Calu3 (cell line): ENCODE results near the gene FOXN4. TPM values are rescaled to one million over a fixed set of nuclear protein-coding genes. Genes with fewer than 3 reads are reported as not detected.

Experiments used
- BruUV-seq: library from RNA; stranded (reverse); fragments of 400-500 nt; replicated peaks from 2 replicates; lab custom pipeline; 2021; lab: Mats Ljungman, UMichigan
- CTCF ChIA-PET: fragments of 300-600 bp; sonication (Branson Sonifier 250); formaldehyde crosslinking; loops from one replicate; lab custom pipeline; 2022; ENCODE audit warnings: antibody characterized with exemption; lab: Charles Lee
- DNase-seq: peaks from one replicate; pipeline ENCODE4 v3.0.0; 2022
- H3K27ac Mint-ChIP-seq: one replicate; pipeline ENCODE4 v1.8.0; 2022; ENCODE audit warnings: mixed read lengths; ENCODE audit not compliant: unreplicated experiment
- H3K27me3 Mint-ChIP-seq: one replicate; pipeline ENCODE4 v1.8.0; 2022; ENCODE audit warnings: mixed read lengths; ENCODE audit not compliant: unreplicated experiment
- H3K36me3 Mint-ChIP-seq: one replicate; pipeline ENCODE4 v1.8.0; 2022; ENCODE audit warnings: mild to moderate bottlenecking, moderate library complexity, mixed read lengths; ENCODE audit not compliant: insufficient read depth, unreplicated experiment
- H3K4me1 Mint-ChIP-seq: one replicate; pipeline ENCODE4 v1.8.0; 2022; ENCODE audit warnings: mild to moderate bottlenecking, low read depth, mixed read lengths; ENCODE audit not compliant: unreplicated experiment
- H3K4me3 Mint-ChIP-seq: one replicate; pipeline ENCODE4 v1.8.0; 2022; ENCODE audit warnings: mild to moderate bottlenecking, low read depth, moderate library complexity, mixed read lengths; ENCODE audit not compliant: unreplicated experiment
- H3K9me3 Mint-ChIP-seq: one replicate; pipeline ENCODE4 v1.8.0; 2022; ENCODE audit warnings: low read depth, mixed read lengths; ENCODE audit not compliant: unreplicated experiment
- CTCF ChIP-seq: fragments of 200-600 bp; IDR thresholded peaks from one replicate; pipeline ENCODE4 v1.8.0; 2022; ENCODE audit warnings: antibody characterized with exemption; ENCODE audit not compliant: unreplicated experiment
- intact Hi-C: fragments of 100-400 bp; cut with micrococcal nuclease; formaldehyde crosslinking; loops from one replicate; pipeline ENCODE4 v1.10.0; 2022; ENCODE audit not compliant: unreplicated experiment
- total RNA-seq: library from RNA; stranded (reverse); gene quantifications from 2 replicates; pipeline ENCODE4 v1.2.3, GENCODE V29; 2022

Gene FOXN4
- total RNA-seq, 1 experiment from 2014 or later, result not detected

GRCh38 chr12:109284392-109284791, 24.7 kb downstream of the FOXN4 start:
- H3K4me3 Mint-ChIP-seq, result no peak overlapping the region
- CTCF ChIA-PET, result no interaction called here
- TF ChIP-seq CTCF, result no peak
- intact Hi-C loops, result no loop called here
- no TSS peak for BruUV-seq
- peaks cover 3% of the 10 kb centered on the region for H3K9me3 Mint-ChIP-seq
- H3K36me3 Mint-ChIP-seq, result peaks cover 3% of the 10 kb centered on the region
- H3K27me3 Mint-ChIP-seq, result peaks cover 71% of the 10 kb centered on the region
- no peaks in the 10 kb centered on the region for H3K4me1 Mint-ChIP-seq
- DNase-seq, result no peak
- no peak overlapping the region for H3K27ac Mint-ChIP-seq

GRCh38 chr12:109281452-109281851, 27.6 kb downstream of the FOXN4 start:
- intact Hi-C loops, result no loop called here
- no TSS peak for BruUV-seq
- CTCF ChIA-PET, result interaction anchor here (0.6 kb wide), 1 partner anchor 27 kb away, joined by 8 read pairs; the partner anchor contains the start of gene FOXN4
- Mint-ChIP-seq H3K36me3 (peaks cover 3% of the 10 kb centered on the region), H3K27me3 (peaks cover 70% of the 10 kb centered on the region), H3K9me3 (peaks cover 3% of the 10 kb centered on the region), H3K4me1 (no peaks in the 10 kb centered on the region), H3K27ac (no peak overlapping the region), H3K4me3 (no peak overlapping the region)
- DNase-seq, result no peak
- no peak for TF ChIP-seq CTCF

GRCh38 chr12:109279525-109279924, 29.6 kb downstream of the FOXN4 start:
- no peak overlapping the region for H3K27ac Mint-ChIP-seq
- no peak for TF ChIP-seq CTCF
- no peak overlapping the region for H3K4me3 Mint-ChIP-seq
- CTCF ChIA-PET, result no interaction called here
- intact Hi-C loops, result no loop called here
- H3K9me3 Mint-ChIP-seq, result no peaks in the 10 kb centered on the region
- no peaks in the 10 kb centered on the region for H3K4me1 Mint-ChIP-seq
- H3K27me3 Mint-ChIP-seq, result peaks cover 75% of the 10 kb centered on the region
- BruUV-seq, result no TSS peak
- no peak for DNase-seq
- H3K36me3 Mint-ChIP-seq, result no peaks in the 10 kb centered on the region

- intact Hi-C loops, result no loop called here
- no peak for DNase-seq
- BruUV-seq, result no TSS peak
- no peaks in the 10 kb centered on the region for H3K36me3 Mint-ChIP-seq
- H3K4me3 Mint-ChIP-seq, result no peak overlapping the region
- no peaks in the 10 kb centered on the region for H3K4me1 Mint-ChIP-seq
- no peaks in the 10 kb centered on the region for H3K9me3 Mint-ChIP-seq
- CTCF ChIA-PET, result no interaction called here
- H3K27me3 Mint-ChIP-seq, result peaks cover 75% of the 10 kb centered on the region
- H3K27ac Mint-ChIP-seq, result no peak overlapping the region
- no peak for TF ChIP-seq CTCF
These were observed 30.2 kb downstream of the FOXN4 start for GRCh38 chr12:109278912-109279311.
